IgD-negative memory B cell (primary cell): Measurements from ENCODE around the gene CIAO1. TPM values are rescaled to one million over a fixed set of nuclear protein-coding genes. Genes with fewer than 3 reads are reported as not detected.
A peak's percentile ranks its signal among the peaks of the same experiment; 100 is the strongest.

ENCODE experiments used
- H3K27ac Mint-ChIP-seq, 3 donors: one replicate each; pipeline ENCODE4 v1.8.0; 2020 to 2022; ENCODE audit warnings: mild to moderate bottlenecking in 3 of 3, mixed read lengths in 3 of 3, moderate library complexity in 1 of 3
- H3K27me3 Mint-ChIP-seq: one replicate; pipeline ENCODE4 v1.8.0; 2021; ENCODE audit warnings: mixed read lengths
- H3K36me3 Mint-ChIP-seq: one replicate; pipeline ENCODE4 v1.8.0; 2020; ENCODE audit warnings: mild to moderate bottlenecking, mixed read lengths
- H3K4me1 Mint-ChIP-seq, 3 donors: one replicate each; pipeline ENCODE4 v1.8.0; 2020 to 2022; ENCODE audit warnings: mixed read lengths in 3 of 3, mild to moderate bottlenecking in 1 of 3
- H3K4me3 Mint-ChIP-seq, 4 donors: one replicate each; pipeline ENCODE4 v1.8.0; 2020 to 2022; ENCODE audit warnings: mild to moderate bottlenecking in 4 of 4, mixed read lengths in 4 of 4, moderate library complexity in 3 of 4
- H3K9me3 Mint-ChIP-seq, 3 donors: one replicate each; pipeline ENCODE4 v1.8.0; 2020 to 2021; ENCODE audit warnings: mixed read lengths in 3 of 3, mild to moderate bottlenecking in 1 of 3
- polyA plus RNA-seq: library from polyadenylated mRNA; unstranded; fragments of 300-500 nt; fragmentation: Illumina TruSeq; gene quantifications from one replicate; pipeline ENCODE4 v1.2.3, GENCODE V29; 2021

Gene CIAO1
- polyA plus RNA-seq, 1 donor from 2014 or later: 83.5 TPM

DNA sequence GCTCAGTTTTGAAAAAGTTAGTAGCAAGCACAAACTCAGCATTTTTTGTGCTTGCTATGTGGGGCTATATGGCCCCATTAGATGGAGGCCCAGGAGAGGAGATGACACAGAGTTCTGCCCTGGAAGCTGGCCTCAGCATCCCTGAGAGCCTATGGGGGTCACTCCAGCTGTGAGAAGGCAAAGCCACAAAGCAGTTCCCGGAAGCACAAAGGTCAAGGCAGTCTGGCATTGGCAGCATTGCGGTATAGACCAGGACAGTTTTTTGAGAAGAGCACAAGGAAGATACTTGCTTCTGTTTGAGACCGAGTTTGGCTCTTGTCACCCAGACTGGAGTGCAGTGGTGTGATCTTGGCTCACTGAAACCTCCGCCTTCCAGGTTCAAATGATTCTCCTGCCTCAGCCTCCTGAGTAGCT is 51.6 kb downstream of the CIAO1 start:
- H3K4me1 Mint-ChIP-seq: peaks cover 36 to 41% (median 36%) of the 10 kb centered on the region in 3 donors
- peak overlapping the region in 2 of 4 donors; percentile 62 to 69 for H3K4me3 Mint-ChIP-seq
- peak overlapping the region in 1 of 3 donors; percentile 24 for H3K27ac Mint-ChIP-seq
- H3K9me3 Mint-ChIP-seq: no peaks in the 10 kb centered on the region
- no peaks in the 10 kb centered on the region for H3K27me3 Mint-ChIP-seq
- H3K36me3 Mint-ChIP-seq: no peaks in the 10 kb centered on the region

DNA sequence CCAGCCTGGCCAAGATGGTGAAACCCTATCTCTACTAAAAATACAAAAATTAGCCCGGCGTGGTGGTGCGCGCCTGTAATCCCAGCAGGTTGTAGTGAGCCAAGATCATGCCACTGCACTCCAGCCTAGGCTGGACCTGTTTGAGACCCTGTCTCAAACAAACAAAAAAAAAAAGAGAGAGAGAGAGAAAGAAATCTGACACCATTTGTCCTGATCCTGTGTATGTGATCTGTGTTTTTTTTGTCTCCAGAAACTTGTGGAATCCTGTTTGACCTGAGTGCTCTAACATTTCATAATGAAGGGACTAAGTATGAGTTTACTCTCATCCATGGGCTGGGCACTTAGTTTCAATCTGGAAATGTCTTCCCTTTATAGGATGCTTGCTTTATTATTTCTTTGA is 52.7 kb downstream of the CIAO1 start:
- H3K4me1 Mint-ChIP-seq: peaks cover 36 to 47% (median 41%) of the 10 kb centered on the region in 3 donors
- no peaks in the 10 kb centered on the region for H3K36me3 Mint-ChIP-seq
- H3K4me3 Mint-ChIP-seq: peak overlapping the region in 1 of 4 donors; percentile 26
- no peaks in the 10 kb centered on the region for H3K9me3 Mint-ChIP-seq
- no peaks in the 10 kb centered on the region for H3K27me3 Mint-ChIP-seq
- H3K27ac Mint-ChIP-seq: no peak overlapping the region

DNA sequence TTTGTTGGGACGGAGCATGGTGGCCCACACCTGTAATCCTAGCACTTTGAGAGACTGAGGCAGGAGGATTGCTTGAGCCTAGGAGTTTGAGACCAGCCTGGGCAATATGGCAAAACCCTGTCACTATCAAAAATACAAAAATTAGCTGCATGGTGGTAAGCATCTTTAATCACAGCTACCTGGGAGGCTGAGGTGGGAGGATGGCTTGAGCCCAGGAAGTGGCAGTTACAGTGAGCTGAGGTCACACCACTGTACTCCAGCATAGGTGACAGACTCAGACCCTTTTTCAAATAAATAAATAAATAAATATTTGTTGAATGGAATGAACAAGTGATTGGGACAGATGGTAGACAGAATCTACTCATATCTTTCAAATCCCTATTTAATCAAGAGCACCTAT is 53.4 kb downstream of the CIAO1 start:
- no peaks in the 10 kb centered on the region for H3K27me3 Mint-ChIP-seq
- H3K9me3 Mint-ChIP-seq: no peaks in the 10 kb centered on the region
- H3K4me3 Mint-ChIP-seq: peak overlapping the region in 2 of 4 donors; percentile 24 to 26
- no peak overlapping the region for H3K27ac Mint-ChIP-seq
- H3K4me1 Mint-ChIP-seq: peaks cover 36 to 48% (median 44%) of the 10 kb centered on the region in 3 donors
- no peaks in the 10 kb centered on the region for H3K36me3 Mint-ChIP-seq

DNA sequence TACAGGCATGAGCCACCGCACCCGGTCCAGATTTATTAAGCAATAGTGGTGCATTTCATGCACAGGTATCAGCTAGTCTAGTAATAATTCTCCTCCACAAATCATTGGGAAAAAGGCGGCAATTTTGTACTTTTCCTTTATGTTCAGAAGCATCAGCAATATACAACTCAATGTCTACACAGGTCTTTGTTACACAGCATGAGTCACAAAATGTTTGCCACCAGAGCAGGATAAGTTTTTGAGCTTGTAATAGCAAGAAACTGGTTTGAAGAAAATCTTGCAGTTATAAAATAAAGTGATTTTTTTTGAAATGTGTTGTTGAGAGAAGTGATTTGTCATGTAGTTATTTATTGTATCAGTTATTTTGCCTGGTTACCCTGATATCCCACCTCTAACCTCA is 54.3 kb downstream of the CIAO1 start:
- H3K4me3 Mint-ChIP-seq: peak overlapping the region; percentile 83 to 99 (median 94)
- no peaks in the 10 kb centered on the region for H3K27me3 Mint-ChIP-seq
- H3K36me3 Mint-ChIP-seq: no peaks in the 10 kb centered on the region
- no peaks in the 10 kb centered on the region for H3K9me3 Mint-ChIP-seq
- H3K4me1 Mint-ChIP-seq: peaks cover 41 to 51% (median 45%) of the 10 kb centered on the region in 3 donors
- peak overlapping the region in 1 of 3 donors; percentile 70 for H3K27ac Mint-ChIP-seq

DNA sequence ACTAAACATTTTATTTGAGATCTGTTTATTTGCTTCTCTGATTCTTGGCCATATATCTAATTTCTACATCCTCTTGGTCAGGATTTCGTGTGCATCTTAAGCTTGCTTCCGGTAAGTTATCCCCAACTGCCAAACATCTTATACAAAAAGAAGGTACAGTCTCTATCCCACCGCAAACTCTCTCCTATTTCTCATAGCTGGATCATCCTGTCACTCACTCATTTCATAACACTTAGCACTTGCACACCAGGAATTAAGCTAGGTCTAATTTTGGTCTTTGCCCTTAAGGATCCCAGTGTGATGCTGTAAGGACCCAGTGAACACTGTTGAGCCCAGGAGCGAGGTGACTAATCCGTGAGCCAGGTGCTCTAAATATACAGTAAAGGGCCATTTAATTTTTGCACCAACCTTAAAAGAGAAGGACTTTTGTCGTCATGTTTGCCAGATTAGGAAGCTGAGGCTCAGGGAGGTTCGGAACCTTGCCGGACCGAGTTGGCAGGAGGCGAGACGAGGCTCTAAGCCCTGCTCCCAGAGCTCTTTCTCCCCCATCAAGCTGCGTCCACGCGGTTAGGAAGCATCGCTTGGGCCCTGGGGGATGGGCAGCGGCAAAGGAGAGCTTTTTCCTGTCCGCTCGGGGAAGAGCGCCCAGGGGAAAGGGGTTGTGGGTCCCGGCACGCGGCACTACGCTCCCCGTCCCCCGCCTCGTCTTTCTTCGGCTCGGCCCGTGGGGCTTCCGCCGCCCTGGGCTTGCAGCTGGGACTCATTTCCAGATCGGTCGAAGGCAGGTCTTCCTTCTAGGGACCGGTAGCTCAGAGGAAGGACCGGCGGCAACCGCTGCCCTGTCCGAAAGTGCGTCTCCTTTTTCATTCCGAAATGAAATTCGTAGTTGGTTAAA is 55.0 kb downstream of the CIAO1 start:
- Mint-ChIP-seq H3K4me1 (peaks cover 41 to 50% (median 45%) of the 10 kb centered on the region in 3 donors), H3K27me3 (no peaks in the 10 kb centered on the region)

More for the DNA sequence above, 55.0 kb downstream of the CIAO1 start:
- peak overlapping the region; percentile 83 to 99 (median 94) for H3K4me3 Mint-ChIP-seq
- no peaks in the 10 kb centered on the region for H3K36me3 Mint-ChIP-seq
- peak overlapping the region; percentile 70 to 95 (median 91) for H3K27ac Mint-ChIP-seq
- no peaks in the 10 kb centered on the region for H3K9me3 Mint-ChIP-seq

Other genes starting within 250 kb of the CIAO1 start
- 8.6 TPM for gene GPAT2, start 231.3 kb upstream of the CIAO1 start, polyA plus RNA-seq
- gene ADRA2B, start 149.7 kb upstream of the CIAO1 start, polyA plus RNA-seq: not detected
- not detected for gene ASTL, start 127.7 kb upstream of the CIAO1 start, polyA plus RNA-seq
- gene DUSP2, start 120.8 kb upstream of the CIAO1 start, polyA plus RNA-seq: 55.6 TPM
- 193 TPM for gene STARD7, start 57.4 kb upstream of the CIAO1 start, polyA plus RNA-seq
- 41.7 TPM for gene TMEM127, start 228 bp upstream of the CIAO1 start, polyA plus RNA-seq
- gene SNRNP200, start 39.3 kb downstream of the CIAO1 start, polyA plus RNA-seq: 79.3 TPM
- gene ITPRIPL1, start 59.1 kb downstream of the CIAO1 start, polyA plus RNA-seq: 4.4 TPM
- 1.5 TPM for gene NCAPH, start 69.5 kb downstream of the CIAO1 start, polyA plus RNA-seq
- gene NEURL3, start 239.1 kb downstream of the CIAO1 start, polyA plus RNA-seq: not detected